IMR-90 (cell line): ENCODE measurements around the gene KDM5A. TPM values are rescaled to one million over a fixed set of nuclear protein-coding genes. Genes with fewer than 3 reads are reported as not detected.

Experiments
- ATAC-seq: fragments of 200-7000 bp; cut with Tn5 transposase; 2 replicates; pipeline ENCODE4 v1.9.1; 2020; ENCODE audit warnings: low read depth, mild to moderate bottlenecking, moderate library complexity
- BruUV-seq: library from RNA; stranded (reverse); fragments of 400-500 nt; replicated peaks from 2 replicates; lab custom pipeline; 2021; lab: Mats Ljungman, UMichigan
- CTCF ChIA-PET: fragments of 300-600 bp; formaldehyde crosslinking; extraction: SDS; loops from one replicate; lab custom pipeline; 2021; ENCODE audit warnings: antibody characterized with exemption; lab: Yijun Ruan, JAX
- POLR2A ChIA-PET: fragments of 300-600 bp; sonication (Branson Sonifier 250); formaldehyde crosslinking; loops from one replicate; lab custom pipeline; 2022; ENCODE audit warnings: antibody characterized with exemption; ENCODE audit not compliant: unreplicated experiment; lab: Charles Lee
- DNase-seq: peaks from one replicate; pipeline ENCODE4 v3.0.0; 2013
- H2AFZ ChIP-seq: replicated peaks from 2 replicates; pipeline ENCODE3; 2013; ENCODE audit warnings: low read length, mild to moderate bottlenecking; ENCODE audit not compliant: poor library complexity
- H2AK5ac ChIP-seq: 2 replicates; pipeline ENCODE4 v1.6.1; 2013; ENCODE audit warnings: low read depth, low read length, inconsistent platforms
- H2AK9ac ChIP-seq: replicated peaks from 2 replicates; pipeline ENCODE3; 2013; ENCODE audit warnings: mild to moderate bottlenecking, low read depth, low read length, moderate library complexity; ENCODE audit not compliant: poor library complexity
- H2BK120ac ChIP-seq: 2 replicates; pipeline ENCODE4 v1.6.1; 2013; ENCODE audit warnings: low read depth, low read length, inconsistent platforms
- H2BK15ac ChIP-seq: 3 replicates; pipeline ENCODE4 v1.6.1; 2013; ENCODE audit warnings: low read depth, low read length, inconsistent platforms
- H2BK20ac ChIP-seq: 2 replicates; pipeline ENCODE4 v1.6.1; 2013; ENCODE audit warnings: low read depth, mild to moderate bottlenecking, inconsistent platforms, low read length, moderate library complexity
- H2BK5ac ChIP-seq: 2 replicates; pipeline ENCODE4 v1.6.1; 2013; ENCODE audit warnings: mild to moderate bottlenecking, low read depth, low read length, inconsistent platforms; ENCODE audit not compliant: poor library complexity, severe bottlenecking
- H3K14ac ChIP-seq: replicated peaks from 2 replicates; pipeline ENCODE4 v1.6.1; 2013; ENCODE audit warnings: low read depth, low read length, inconsistent platforms
- H3K18ac ChIP-seq: 2 replicates; pipeline ENCODE4 v1.6.1; 2013; ENCODE audit warnings: low read depth, low read length, control low read depth
- H3K23ac ChIP-seq: 2 replicates; pipeline ENCODE4 v1.6.1; 2013; ENCODE audit warnings: low read depth, low read length, inconsistent platforms
- H3K27ac ChIP-seq: 2 replicates; pipeline ENCODE4 v1.5.1; 2013; ENCODE audit warnings: mild to moderate bottlenecking, control low read depth, low read length; ENCODE audit not compliant: insufficient read depth
- H3K27me3 ChIP-seq: 2 replicates; pipeline ENCODE4 v1.6.1; 2013; ENCODE audit warnings: low read length; ENCODE audit not compliant: control insufficient read depth, insufficient read depth
- H3K36me3 ChIP-seq: 2 replicates; pipeline ENCODE4 v1.6.1; 2013; ENCODE audit warnings: low read length, mixed read lengths; ENCODE audit not compliant: control insufficient read depth, insufficient read depth
- H3K4ac ChIP-seq: 2 replicates; pipeline ENCODE4 v1.6.1; 2013; ENCODE audit warnings: low read depth, low read length, inconsistent platforms
- H3K4me1 ChIP-seq: 2 replicates; pipeline ENCODE4 v1.6.1; 2013; ENCODE audit warnings: low read length, mixed read lengths; ENCODE audit not compliant: control insufficient read depth, insufficient read depth
- H3K4me2 ChIP-seq: 2 replicates; pipeline ENCODE4 v1.6.1; 2013; ENCODE audit warnings: low read depth, mild to moderate bottlenecking, control low read depth, low read length, moderate library complexity
- H3K4me3 ChIP-seq: 2 replicates; pipeline ENCODE4 v1.5.1; 2013; ENCODE audit warnings: low read depth, mild to moderate bottlenecking, control low read depth, low read length, moderate library complexity; ENCODE audit not compliant: insufficient read depth
- H3K56ac ChIP-seq: 2 replicates; pipeline ENCODE4 v1.6.1; 2013; ENCODE audit warnings: low read length, inconsistent platforms; ENCODE audit not compliant: insufficient read depth; ENCODE audit errors: extremely low read depth
- H3K79me1 ChIP-seq, 2 experiments: 2 replicates each; pipeline ENCODE4 v1.6.1; 2013; ENCODE audit warnings: low read length in 2 of 2, inconsistent platforms in 1 of 2, low read depth in 1 of 2
- H3K9ac ChIP-seq: 2 replicates; pipeline ENCODE4 v1.6.1; 2013; ENCODE audit warnings: low read depth, low read length, control low read depth
- H3K9me1 ChIP-seq: 2 replicates; pipeline ENCODE4 v1.6.1; 2013; ENCODE audit warnings: low read length, inconsistent platforms; ENCODE audit not compliant: insufficient read depth
- H3K9me3 ChIP-seq: 2 replicates; pipeline ENCODE4 v1.6.1; 2013; ENCODE audit warnings: low read length; ENCODE audit not compliant: control insufficient read depth, insufficient read depth
- H4K20me1 ChIP-seq: 2 replicates; pipeline ENCODE4 v1.6.1; 2013; ENCODE audit warnings: low read length, inconsistent platforms; ENCODE audit not compliant: insufficient read depth
- H4K5ac ChIP-seq: 2 replicates; pipeline ENCODE4 v1.6.1; 2013; ENCODE audit warnings: mild to moderate bottlenecking, low read depth, low read length, control low read depth
- H4K8ac ChIP-seq, 2 experiments: 2 replicates each; pipeline ENCODE4 v1.6.1; 2013; ENCODE audit warnings: low read depth in 2 of 2, low read length in 2 of 2, control low read depth in 1 of 2, inconsistent platforms in 1 of 2
- H4K91ac ChIP-seq: 2 replicates; pipeline ENCODE4 v1.6.1; 2013; ENCODE audit warnings: low read depth, low read length, inconsistent platforms; ENCODE audit not compliant: insufficient read depth
- MAZ ChIP-seq: IDR thresholded peaks from 2 replicates; pipeline ENCODE4 v1.6.1; 2012; ENCODE audit warnings: low read depth, mild to moderate bottlenecking, low read length, improper control_type of control experiment, moderate library complexity, borderline replicate concordance
- SMC3 ChIP-seq: fragments of 150-350 bp; IDR thresholded peaks from 2 replicates; pipeline ENCODE4 v1.6.1; 2016; ENCODE audit warnings: low read depth, mild to moderate bottlenecking, antibody characterized with exemption, low read length, moderate library complexity
- WGBS, 2 experiments: methylation state at CpG; one replicate each; pipeline versions ENCODE4 v1.1.5 to v1.1.7; 2013; ENCODE audit warnings: missing lambda C conversion rate in 2 of 2; ENCODE audit not compliant: insufficient read length in 1 of 2; ENCODE audit errors: extremely low coverage in 2 of 2; 5-methylcytosine and 5-hydroxymethylcytosine counted together
- dilution Hi-C: fragments of 300-500 bp; cut with HindIII; formaldehyde crosslinking; loops from one replicate; pipeline ENCODE4 v1.14.3; 2018; ENCODE audit warnings: low sequenced_read_pairs; ENCODE audit not compliant: unreplicated experiment
- in situ Hi-C: fragments of 300-500 bp; cut with MboI; formaldehyde crosslinking; loops from 3 replicates; pipeline ENCODE4 v1.14.3; 2019; ENCODE audit warnings: low sequenced_read_pairs, inconsistent platforms, mixed read lengths
- intact Hi-C: fragments of 100-400 bp; cut with micrococcal nuclease; formaldehyde crosslinking; loops from 2 replicates; pipeline ENCODE4 v1.10.0; 2022
- polyA plus RNA-seq, 3 experiments: library from polyadenylated mRNA; depleted of rRNA; stranded (reverse); fragments of >200 nt; gene quantifications; 2 replicates each; pipeline ENCODE4 v1.2.3, GENCODE V29; 2012; ENCODE audit warnings: low replicate concordance in 1 of 3
- total RNA-seq: library from RNA; depleted of rRNA; stranded (reverse); fragments of >200 nt; gene quantifications from 2 replicates; pipeline ENCODE4 v1.2.3, GENCODE V29; 2012

KDM5A gene
- total and polyA plus RNA-seq, 2 of the 4 experiments (the other 2 are of a cell fraction): 7.9 to 95.9 TPM

- H3K79me1 ChIP-seq: no peaks in the 10 kb centered on the region
- CTCF ChIA-PET: no interaction called here
- H3K4me3 ChIP-seq: no peak within 1 kb of the TSS
- no peak within 1 kb of the TSS for H3K18ac ChIP-seq
- no CpG with 5 or more reads among the region's 7 CpGs for WGBS, 2 experiments
- H4K8ac ChIP-seq: no peak within 1 kb of the TSS
- no peak within 1 kb of the TSS for H2BK20ac ChIP-seq
- H3K9me3 ChIP-seq: no peaks in the 10 kb centered on the region
- no TSS peak for BruUV-seq
- no peaks in the 10 kb centered on the region for H3K36me3 ChIP-seq
- no peak within 1 kb of the TSS for H2AK9ac ChIP-seq
- in situ Hi-C loops (no loop called here), intact Hi-C loops (no loop called here), dilution Hi-C loops (no loop called here)
- no peak within 1 kb of the TSS for H2BK120ac ChIP-seq
- no peak within 1 kb of the TSS for H4K91ac ChIP-seq
- H3K9ac ChIP-seq: no peak within 1 kb of the TSS
- no peak within 1 kb of the TSS for H2AK5ac ChIP-seq
- H3K4me2 ChIP-seq: no peak within 1 kb of the TSS
- no peak within 1 kb of the TSS for H2BK15ac ChIP-seq
- POLR2A ChIA-PET: no interaction called here
- H3K23ac ChIP-seq: peak within 1 kb of the TSS; percentile 16; the same call in 1 of the 2 replicates
- H2AFZ ChIP-seq: no peak within 1 kb of the TSS
- H4K5ac ChIP-seq: no peak within 1 kb of the TSS
- H4K20me1 ChIP-seq: no peaks in the 10 kb centered on the region
- no peak within 1 kb of the TSS for H2BK5ac ChIP-seq
- 0 out of 2 replicates have a peak within 1 kb of the TSS, but pooled peaks have one; percentile 28 for H3K14ac ChIP-seq
- H3K56ac ChIP-seq: no peak within 1 kb of the TSS
- no peak for ATAC-seq
- H3K9me1 ChIP-seq: peaks cover 4% of the 10 kb centered on the region; the same call in 1 of the 2 replicates
- H3K4ac ChIP-seq: no peak within 1 kb of the TSS
- peaks cover 2% of the 10 kb centered on the region; the same call in 1 of the 2 replicates for H3K4me1 ChIP-seq
- peaks cover 36% of the 10 kb centered on the region for H3K27me3 ChIP-seq
- H3K27ac ChIP-seq: no peak within 1 kb of the TSS
- DNase-seq: no peak
- TF ChIP-seq MAZ (no peak), SMC3 (no peak)
These were observed 126.3 kb downstream of the KDM5A start, which contains the start of gene SLC6A13 for GRCh38 chr12:262817-263216. Gene SLC6A13, minus strand, starts transcription at chr12:262836. Its CDS starts 2,784 bp downstream, at chr12:260052.
